Endodermal cell (in vitro differentiated cells): ENCODE data around the gene GEN1. TPM values are rescaled to one million over a fixed set of nuclear protein-coding genes. Genes with fewer than 3 reads are reported as not detected.

Experiments used
- DNase-seq: peaks from one replicate; pipeline ENCODE4 v3.0.0-alpha.2; 2017
- H3K27ac ChIP-seq: 2 replicates; pipeline ENCODE4 v1.5.1; 2013; ENCODE audit warnings: mild to moderate bottlenecking, low read depth, low read length, moderate library complexity
- H3K27me3 ChIP-seq: 2 replicates; pipeline ENCODE4 v1.6.1; 2013; ENCODE audit warnings: mild to moderate bottlenecking, low read length, moderate library complexity; ENCODE audit not compliant: insufficient read depth, control insufficient read depth, poor library complexity, severe bottlenecking
- H3K36me3 ChIP-seq: 2 replicates; pipeline ENCODE4 v1.7.0; 2013; ENCODE audit warnings: mild to moderate bottlenecking, low read length, moderate library complexity; ENCODE audit not compliant: control insufficient read depth, insufficient read depth
- H3K4me1 ChIP-seq: one replicate; pipeline ENCODE4 v1.7.0; 2013; ENCODE audit warnings: low read length; ENCODE audit not compliant: control insufficient read depth, insufficient read depth
- H3K4me3 ChIP-seq: 2 replicates; pipeline ENCODE4 v1.5.1; 2013; ENCODE audit warnings: mild to moderate bottlenecking, low read length, moderate library complexity
- H3K9ac ChIP-seq: 2 replicates; pipeline ENCODE4 v1.6.1; 2013; ENCODE audit warnings: mild to moderate bottlenecking, low read length, moderate library complexity; ENCODE audit not compliant: poor library complexity, severe bottlenecking; ENCODE audit errors: extremely low read depth
- H3K9me3 ChIP-seq: 2 replicates; pipeline ENCODE4 v1.6.1; 2013; ENCODE audit warnings: mild to moderate bottlenecking, low read length, moderate library complexity; ENCODE audit not compliant: control insufficient read depth
- H3K27ac Mint-ChIP-seq: 2 replicates; pipeline ENCODE4 v1.8.0; 2020; ENCODE audit warnings: mixed read lengths
- H3K27me3 Mint-ChIP-seq: 2 replicates; pipeline ENCODE4 v1.8.0; 2021; ENCODE audit warnings: mild to moderate bottlenecking, mixed read lengths; ENCODE audit not compliant: insufficient read depth
- H3K36me3 Mint-ChIP-seq: 2 replicates; pipeline ENCODE4 v1.8.0; 2020; ENCODE audit warnings: low read depth, mixed read lengths
- H3K4me1 Mint-ChIP-seq: 2 replicates; pipeline ENCODE4 v1.8.0; 2020; ENCODE audit warnings: mixed read lengths
- H3K4me3 Mint-ChIP-seq: 2 replicates; pipeline ENCODE4 v1.8.0; 2020; ENCODE audit warnings: mild to moderate bottlenecking, moderate library complexity, mixed read lengths
- H3K9me3 Mint-ChIP-seq: 2 replicates; pipeline ENCODE4 v1.8.0; 2020; ENCODE audit warnings: mild to moderate bottlenecking, mixed read lengths
- CTCF ChIP-seq: fragments of 200-600 bp; sonication (generic); conservative IDR thresholded peaks from 2 replicates; pipeline ENCODE4 v1.5.0; 2021; ENCODE audit warnings: antibody characterized with exemption, mild to moderate bottlenecking
- WGBS, 2 experiments: methylation state at CpG; one replicate each; pipeline versions ENCODE4 v1.1.5 to v1.1.7; 2013; ENCODE audit warnings: missing lambda C conversion rate in 2 of 2, mixed read lengths in 1 of 2; ENCODE audit not compliant: insufficient coverage in 1 of 2, insufficient read length in 1 of 2; 5-methylcytosine and 5-hydroxymethylcytosine counted together
- total RNA-seq, 2 donors: library from RNA; stranded (reverse); fragmentation: NEBNext Ultra II Directional in 1 of 2; extraction: Animal tissue kit (Norgen Biotek cat#: 25700) in 1 of 2; gene quantifications; 2 replicates in 1 of 2; 3 replicates in 1 of 2; pipeline ENCODE4 v1.2.1, GENCODE V29; 2021

GEN1 gene
- total RNA-seq, 2 donors from 2014 or later = 24.5 to 34.5 TPM

GRCh38 chr2:17815468-17816184 lies 61.7 kb downstream of the GEN1 start:
- Mint-ChIP-seq H3K27ac (no peak overlapping the region), H3K36me3 (no peaks in the 10 kb centered on the region), H3K27me3 (no peaks in the 10 kb centered on the region), H3K4me3 (no peak overlapping the region), H3K4me1 (peaks cover 12% of the 10 kb centered on the region), H3K9me3 (no peaks in the 10 kb centered on the region)
- H3K4me3 ChIP-seq = no peak overlapping the region
- no peak overlapping the region for H3K27ac ChIP-seq
- no peaks in the 10 kb centered on the region for H3K36me3 ChIP-seq
- H3K9ac ChIP-seq = no peak overlapping the region
- H3K4me1 ChIP-seq = no peaks in the 10 kb centered on the region
- H3K9me3 ChIP-seq = no peaks in the 10 kb centered on the region
- 84 to 88% methylated on average over 7 to 8 of the region's 8 CpGs for WGBS, 2 experiments
- no peaks in the 10 kb centered on the region for H3K27me3 ChIP-seq
- no peak for TF ChIP-seq CTCF
- DNase-seq = peak; percentile 56

DNA sequence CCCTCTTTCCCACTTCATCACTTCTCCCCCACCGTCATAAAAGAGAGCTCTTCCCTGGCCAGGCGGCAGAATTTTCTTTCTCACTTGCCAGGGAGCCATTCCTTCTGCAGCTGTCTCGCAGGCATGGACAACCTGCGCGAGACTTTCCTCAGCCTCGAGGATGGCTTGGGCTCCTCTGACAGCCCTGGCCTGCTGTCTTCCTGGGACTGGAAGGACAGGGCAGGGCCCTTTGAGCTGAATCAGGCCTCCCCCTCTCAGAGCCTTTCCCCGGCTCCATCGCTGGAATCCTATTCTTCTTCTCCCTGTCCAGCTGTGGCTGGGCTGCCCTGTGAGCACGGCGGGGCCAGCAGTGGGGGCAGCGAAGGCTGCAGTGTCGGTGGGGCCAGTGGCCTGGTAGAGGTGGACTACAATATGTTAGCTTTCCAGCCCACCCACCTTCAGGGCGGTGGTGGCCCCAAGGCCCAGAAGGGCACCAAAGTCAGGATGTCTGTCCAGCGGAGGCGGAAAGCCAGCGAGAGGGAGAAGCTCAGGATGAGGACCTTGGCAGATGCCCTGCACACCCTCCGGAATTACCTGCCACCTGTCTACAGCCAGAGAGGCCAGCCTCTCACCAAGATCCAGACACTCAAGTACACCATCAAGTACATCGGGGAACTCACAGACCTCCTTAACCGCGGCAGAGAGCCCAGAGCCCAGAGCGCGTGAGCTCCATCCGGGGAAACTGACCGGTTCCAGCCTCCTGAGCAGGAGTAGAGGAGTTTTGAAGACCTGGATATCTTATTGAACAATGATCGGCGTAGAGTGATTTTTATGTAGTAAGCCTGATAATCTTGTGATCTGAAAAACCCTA lies 62.7 kb downstream of the GEN1 start, which contains the start of gene MSGN1:
Gene MSGN1 (plus strand): TSS at position 65 of the 850 bp plus-strand sequence. CDS start 59 bp downstream, at position 124.
- Mint-ChIP-seq H3K27ac (no peak within 1 kb of the TSS), H3K36me3 (no peaks in the 10 kb centered on the region), H3K27me3 (no peaks in the 10 kb centered on the region), H3K9me3 (no peaks in the 10 kb centered on the region), H3K4me1 (peaks cover 12% of the 10 kb centered on the region), H3K4me3 (no peak within 1 kb of the TSS)
- 93 to 95% methylated on average over 7 to 26 of the region's 26 CpGs for WGBS, 2 experiments
- Histone ChIP-seq H3K9me3 (no peaks in the 10 kb centered on the region), H3K27ac (no peak within 1 kb of the TSS), H3K36me3 (no peaks in the 10 kb centered on the region), H3K9ac (no peak within 1 kb of the TSS), H3K27me3 (no peaks in the 10 kb centered on the region), H3K4me3 (no peak within 1 kb of the TSS), H3K4me1 (no peaks in the 10 kb centered on the region)
- peak; percentile 38 for DNase-seq
- TF ChIP-seq CTCF = no peak

DNA sequence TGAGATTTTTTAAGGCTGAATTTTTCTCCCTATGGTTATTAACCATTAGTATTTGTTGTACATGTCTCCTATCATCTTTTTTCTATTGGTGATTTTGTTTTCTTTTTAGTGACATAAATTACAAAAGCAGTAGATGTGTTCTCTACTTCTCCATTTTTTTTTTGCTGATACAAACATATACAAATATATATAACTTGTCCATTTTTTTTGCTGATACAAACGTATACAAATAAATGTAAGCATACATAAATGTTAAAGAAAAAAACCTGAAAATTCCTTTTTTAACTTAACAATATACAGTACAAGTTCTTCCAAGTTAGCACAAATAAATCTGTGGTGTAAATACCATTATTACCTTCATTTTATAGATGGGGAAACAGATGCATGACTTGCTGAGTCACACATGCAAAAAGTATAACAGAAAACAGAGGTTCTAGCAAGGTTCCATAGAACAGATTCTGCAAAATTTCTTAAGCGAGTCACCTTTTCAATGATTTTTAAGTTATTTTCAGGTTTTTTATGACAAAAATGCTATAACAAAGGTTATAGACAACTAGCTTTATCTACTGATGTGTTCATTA lies 64.4 kb downstream of the GEN1 start:
- Histone ChIP-seq H3K36me3 (no peaks in the 10 kb centered on the region), H3K4me3 (no peak overlapping the region), H3K27me3 (no peaks in the 10 kb centered on the region), H3K9ac (no peak overlapping the region), H3K9me3 (no peaks in the 10 kb centered on the region), H3K27ac (no peak overlapping the region), H3K4me1 (peaks cover 3% of the 10 kb centered on the region)
- no peaks in the 10 kb centered on the region for H3K9me3 Mint-ChIP-seq
- H3K4me1 Mint-ChIP-seq = peaks cover 18% of the 10 kb centered on the region
- H3K36me3 Mint-ChIP-seq = no peaks in the 10 kb centered on the region
- H3K27me3 Mint-ChIP-seq = no peaks in the 10 kb centered on the region
- no peak overlapping the region for H3K27ac Mint-ChIP-seq
- WGBS, 2 experiments = 92 to 100% methylated on average over 1 to 2 of the region's 2 CpGs
- no peak for DNase-seq
- TF ChIP-seq CTCF = no peak
- no peak overlapping the region for H3K4me3 Mint-ChIP-seq
